ENCODE measurements around the gene FAM241A.
"Not testable (repeated sequence)": the region's sequence is repeated elsewhere in the genome, so short reads cannot be mapped to it uniquely, and the experiment has no call there.

FAM241A gene

DNA sequence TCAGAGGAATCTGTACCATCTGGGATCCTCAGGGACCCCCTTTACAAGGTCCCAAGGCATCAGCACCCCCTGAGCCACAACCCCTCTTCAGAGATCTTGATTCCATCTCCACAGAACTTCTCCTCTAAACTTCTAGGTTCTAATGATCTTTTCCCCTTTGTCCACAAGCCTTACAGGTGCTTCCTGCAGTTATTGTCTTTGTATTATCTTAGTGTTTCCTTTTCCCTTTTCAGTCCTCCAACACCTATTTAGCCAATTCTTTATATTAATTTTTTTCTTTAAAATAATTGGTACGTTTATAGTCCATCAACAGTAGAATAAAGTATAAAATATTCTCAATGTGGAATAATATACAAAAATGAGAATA, 35.2 kb upstream of the FAM241A start:
- H2AFZ ChIP-seq (ENCODE audit: low read length), result peak overlapping the region; percentile 37
- TF ChIP-seq, protein P1, sequence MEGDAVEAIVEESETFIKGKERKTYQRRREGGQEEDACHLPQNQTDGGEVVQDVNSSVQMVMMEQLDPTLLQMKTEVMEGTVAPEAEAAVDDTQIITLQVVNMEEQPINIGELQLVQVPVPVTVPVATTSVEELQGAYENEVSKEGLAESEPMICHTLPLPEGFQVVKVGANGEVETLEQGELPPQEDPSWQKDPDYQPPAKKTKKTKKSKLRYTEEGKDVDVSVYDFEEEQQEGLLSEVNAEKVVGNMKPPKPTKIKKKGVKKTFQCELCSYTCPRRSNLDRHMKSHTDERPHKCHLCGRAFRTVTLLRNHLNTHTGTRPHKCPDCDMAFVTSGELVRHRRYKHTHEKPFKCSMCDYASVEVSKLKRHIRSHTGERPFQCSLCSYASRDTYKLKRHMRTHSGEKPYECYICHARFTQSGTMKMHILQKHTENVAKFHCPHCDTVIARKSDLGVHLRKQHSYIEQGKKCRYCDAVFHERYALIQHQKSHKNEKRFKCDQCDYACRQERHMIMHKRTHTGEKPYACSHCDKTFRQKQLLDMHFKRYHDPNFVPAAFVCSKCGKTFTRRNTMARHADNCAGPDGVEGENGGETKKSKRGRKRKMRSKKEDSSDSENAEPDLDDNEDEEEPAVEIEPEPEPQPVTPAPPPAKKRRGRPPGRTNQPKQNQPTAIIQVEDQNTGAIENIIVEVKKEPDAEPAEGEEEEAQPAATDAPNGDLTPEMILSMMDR (conservative IDR thresholded peaks at IDR 0.05; ENCODE audit: low read length), result no peak
- TF ChIP-seq EZH2phosphoT487 (IDR thresholded peaks at IDR 0.05; ENCODE audit: borderline replicate concordance), result no peak
- H3K27me3 ChIP-seq (ENCODE audit: insufficient read depth, low read length, poor library complexity, severe bottlenecking), result no peaks in the 10 kb centered on the region
- peak overlapping the region; percentile 4 for H3K9ac ChIP-seq (ENCODE audit: low read depth, low read length, poor library complexity, severe bottlenecking)
- no peaks in the 10 kb centered on the region for H3K9me2 ChIP-seq (replicated peaks; ENCODE audit: low read depth, low read length)
- no peaks in the 10 kb centered on the region for H3K79me2 ChIP-seq (ENCODE audit: insufficient read depth, low read length)
- H3K4me2 ChIP-seq (ENCODE audit: low read depth, low read length, poor library complexity, severe bottlenecking), result peak overlapping the region; percentile 70
- H3K9me3 ChIP-seq (ENCODE audit: insufficient read depth, low read depth, low read length), result no peaks in the 10 kb centered on the region
- no peaks in the 10 kb centered on the region for H3K36me3 ChIP-seq (ENCODE audit: insufficient read depth, low read length)
- no peaks in the 10 kb centered on the region for H3F3A ChIP-seq (ENCODE audit: low read depth)
- no peaks in the 10 kb centered on the region for H4K20me1 ChIP-seq (ENCODE audit: insufficient read depth, low read length, poor library complexity, severe bottlenecking)
- H3K4me3 ChIP-seq (ENCODE audit: low read length, poor library complexity, severe bottlenecking), result peak overlapping the region; percentile 48
- peaks cover 30% of the 10 kb centered on the region for H3K4me1 ChIP-seq (ENCODE audit: insufficient read depth, low read length, poor library complexity, severe bottlenecking)

GRCh38 chr4:112111306-112111705, 33.9 kb upstream of the FAM241A start:
- H2AFZ ChIP-seq (ENCODE audit: low read length), result no peak overlapping the region
- H3K9me3 ChIP-seq (ENCODE audit: insufficient read depth, low read depth, low read length), result no peaks in the 10 kb centered on the region
- TF ChIP-seq EZH2phosphoT487 (IDR thresholded peaks at IDR 0.05; ENCODE audit: borderline replicate concordance), result no peak
- TF ChIP-seq, protein P1 (conservative IDR thresholded peaks at IDR 0.05; ENCODE audit: low read length), result no peak
- no peaks in the 10 kb centered on the region for H3K79me2 ChIP-seq (ENCODE audit: insufficient read depth, low read length)
- no peak overlapping the region for H3K9ac ChIP-seq (ENCODE audit: low read depth, low read length, poor library complexity, severe bottlenecking)
- no peaks in the 10 kb centered on the region for H3K27me3 ChIP-seq (ENCODE audit: insufficient read depth, low read length, poor library complexity, severe bottlenecking)
- H3K4me1 ChIP-seq (ENCODE audit: insufficient read depth, low read length, poor library complexity, severe bottlenecking), result peaks cover 30% of the 10 kb centered on the region
- no peak overlapping the region for H3K4me2 ChIP-seq (ENCODE audit: low read depth, low read length, poor library complexity, severe bottlenecking)
- no peaks in the 10 kb centered on the region for H4K20me1 ChIP-seq (ENCODE audit: insufficient read depth, low read length, poor library complexity, severe bottlenecking)
- no peaks in the 10 kb centered on the region for H3K36me3 ChIP-seq (ENCODE audit: insufficient read depth, low read length)
- no peaks in the 10 kb centered on the region for H3K9me2 ChIP-seq (replicated peaks; ENCODE audit: low read depth, low read length)
- H3F3A ChIP-seq (ENCODE audit: low read depth), result no peaks in the 10 kb centered on the region
- no peak overlapping the region for H3K4me3 ChIP-seq (ENCODE audit: low read length, poor library complexity, severe bottlenecking)

DNA sequence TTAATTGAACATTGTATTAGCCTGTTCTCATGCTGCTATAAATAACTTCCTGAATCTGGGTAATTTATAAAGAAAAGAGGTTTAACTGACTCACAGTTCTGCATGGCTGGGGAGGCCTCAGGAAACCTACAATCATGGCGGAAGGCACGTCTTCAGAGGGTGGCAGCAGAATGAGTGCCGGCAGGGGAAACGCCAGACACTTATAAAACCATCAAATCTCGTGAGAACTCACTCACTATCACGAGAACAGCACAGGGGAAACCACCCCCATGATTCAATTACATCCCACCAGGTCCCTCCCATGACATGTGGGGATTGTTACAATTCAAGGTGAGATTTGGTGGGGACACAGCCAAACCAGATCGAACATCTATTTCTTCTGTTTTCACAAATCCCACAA, 33.2 kb upstream of the FAM241A start:
- H4K20me1 ChIP-seq (ENCODE audit: insufficient read depth, low read length, poor library complexity, severe bottlenecking); H3K27me3 ChIP-seq (ENCODE audit: insufficient read depth, low read length, poor library complexity, severe bottlenecking); H3K9me3 ChIP-seq (ENCODE audit: insufficient read depth, low read depth, low read length); H3K79me2 ChIP-seq (ENCODE audit: insufficient read depth, low read length); H3K4me3 ChIP-seq (ENCODE audit: low read length, poor library complexity, severe bottlenecking); H3K36me3 ChIP-seq (ENCODE audit: insufficient read depth, low read length); H3F3A ChIP-seq (ENCODE audit: low read depth); H3K9ac ChIP-seq (ENCODE audit: low read depth, low read length, poor library complexity, severe bottlenecking); H3K9me2 ChIP-seq (replicated peaks; ENCODE audit: low read depth, low read length); H3K4me2 ChIP-seq (ENCODE audit: low read depth, low read length, poor library complexity, severe bottlenecking): not testable (repeated sequence)
- Histone ChIP-seq H3K4me1 (ENCODE audit: insufficient read depth, low read length, poor library complexity, severe bottlenecking) (peaks cover 30% of the 10 kb centered on the region), H2AFZ (ENCODE audit: low read length) (peak overlapping the region; percentile 38; the same call in 1 of the 2 replicates)

DNA sequence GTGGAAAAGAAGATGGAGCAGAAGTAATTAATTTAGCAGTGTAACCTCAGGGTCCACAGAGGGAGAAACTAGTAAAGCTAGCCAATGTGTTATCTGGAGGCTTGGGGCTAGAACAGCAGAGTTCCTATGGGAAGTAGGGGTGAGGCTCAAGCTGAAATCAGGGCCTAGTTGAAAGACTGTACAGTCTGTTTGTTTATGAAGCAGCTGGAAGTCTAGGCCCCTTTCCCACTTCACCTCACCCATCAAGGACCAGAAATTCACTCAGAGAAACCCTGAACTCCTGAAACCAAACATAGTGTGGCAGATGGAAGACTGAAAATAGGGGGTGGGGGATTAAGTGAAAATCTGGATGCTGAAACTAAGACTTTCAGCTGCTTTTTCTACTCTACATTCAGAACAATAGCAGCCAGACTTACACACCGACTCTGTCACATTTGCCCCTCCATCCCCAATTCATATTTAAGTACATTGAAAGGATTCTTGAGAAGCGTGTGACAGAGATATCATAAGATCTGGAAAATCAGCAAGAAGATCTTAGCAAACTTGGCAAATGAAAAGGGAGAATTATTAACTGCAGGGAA, 32.6 kb upstream of the FAM241A start:
- TF ChIP-seq EZH2phosphoT487 (IDR thresholded peaks at IDR 0.05; ENCODE audit: borderline replicate concordance), result no peak
- TF ChIP-seq, protein P1 (conservative IDR thresholded peaks at IDR 0.05; ENCODE audit: low read length), result no peak
- Histone ChIP-seq H2AFZ (ENCODE audit: low read length) (peak overlapping the region; percentile 38; the same call in 1 of the 2 replicates), H3K36me3 (ENCODE audit: insufficient read depth, low read length) (no peaks in the 10 kb centered on the region), H3K9ac (ENCODE audit: low read depth, low read length, poor library complexity, severe bottlenecking) (no peak overlapping the region), H3K79me2 (ENCODE audit: insufficient read depth, low read length) (no peaks in the 10 kb centered on the region), H3K9me3 (ENCODE audit: insufficient read depth, low read depth, low read length) (no peaks in the 10 kb centered on the region), H3F3A (ENCODE audit: low read depth) (no peaks in the 10 kb centered on the region), H3K4me2 (ENCODE audit: low read depth, low read length, poor library complexity, severe bottlenecking) (no peak overlapping the region), H3K4me1 (ENCODE audit: insufficient read depth, low read length, poor library complexity, severe bottlenecking) (peaks cover 30% of the 10 kb centered on the region), H3K4me3 (ENCODE audit: low read length, poor library complexity, severe bottlenecking) (no peak overlapping the region), H4K20me1 (ENCODE audit: insufficient read depth, low read length, poor library complexity, severe bottlenecking) (no peaks in the 10 kb centered on the region), H3K9me2 (replicated peaks; ENCODE audit: low read depth, low read length) (no peaks in the 10 kb centered on the region), H3K27me3 (ENCODE audit: insufficient read depth, low read length, poor library complexity, severe bottlenecking) (no peaks in the 10 kb centered on the region)

All from Loucy (cell line).